KMS-11 (cell line): ENCODE data around the gene ZMYND11.

Experiments used
- H2AFZ ChIP-seq: fragments of 200-600 bp; sonication (generic); 2 replicates; pipeline ENCODE4 v1.6.1; 2016; ENCODE audit warnings: antibody characterized with exemption, mixed run types, low read depth
- H3K27ac ChIP-seq: fragments of 200-600 bp; sonication (generic); 2 replicates; pipeline ENCODE4 v1.6.1; 2016; ENCODE audit warnings: mild to moderate bottlenecking, mixed run types
- H3K27me3 ChIP-seq: fragments of 200-600 bp; sonication (generic); 2 replicates; pipeline ENCODE4 v1.6.1; 2017; ENCODE audit warnings: mild to moderate bottlenecking, low read depth, mixed run types, moderate library complexity; ENCODE audit not compliant: insufficient read depth
- H3K36me3 ChIP-seq: fragments of 200-600 bp; sonication (generic); 2 replicates; pipeline ENCODE4 v1.6.1; 2017; ENCODE audit warnings: mild to moderate bottlenecking, mixed run types; ENCODE audit not compliant: insufficient read depth
- H3K4me1 ChIP-seq: fragments of 200-600 bp; sonication (generic); 2 replicates; pipeline ENCODE4 v1.6.1; 2016; ENCODE audit warnings: mild to moderate bottlenecking, low read depth, mixed run types; ENCODE audit not compliant: poor library complexity, severe bottlenecking
- H3K4me2 ChIP-seq: fragments of 200-600 bp; sonication (generic); 2 replicates; pipeline ENCODE4 v1.7.0; 2016; ENCODE audit warnings: mild to moderate bottlenecking, mixed run types
- H3K4me3 ChIP-seq: fragments of 200-600 bp; sonication (generic); IDR thresholded peaks from 2 replicates; pipeline ENCODE4 v1.6.1; 2017; ENCODE audit warnings: low read depth, low read length, mixed read lengths; ENCODE audit not compliant: insufficient read depth
- H3K79me2 ChIP-seq: fragments of 200-600 bp; sonication (generic); 2 replicates; pipeline ENCODE4 v1.6.1; 2016; ENCODE audit warnings: low read depth, mixed run types; ENCODE audit not compliant: insufficient read depth
- H3K9ac ChIP-seq: fragments of 200-600 bp; sonication (generic); 2 replicates; pipeline ENCODE4 v1.6.1; 2016; ENCODE audit warnings: mild to moderate bottlenecking, mixed run types
- H4K20me1 ChIP-seq: fragments of 200-600 bp; sonication (generic); 2 replicates; pipeline ENCODE4 v1.6.1; 2016; ENCODE audit warnings: mild to moderate bottlenecking, mixed run types; ENCODE audit not compliant: insufficient read depth
- TF ChIP-seq, protein P1 (sequence below): fragments of 200-600 bp; sonication (generic); conservative IDR thresholded peaks from 2 replicates; pipeline ENCODE4 v1.6.1; 2017; ENCODE audit warnings: low read depth, mild to moderate bottlenecking, antibody characterized with exemption, low read length, moderate library complexity, mixed read lengths

The ZMYND11 gene

DNA sequence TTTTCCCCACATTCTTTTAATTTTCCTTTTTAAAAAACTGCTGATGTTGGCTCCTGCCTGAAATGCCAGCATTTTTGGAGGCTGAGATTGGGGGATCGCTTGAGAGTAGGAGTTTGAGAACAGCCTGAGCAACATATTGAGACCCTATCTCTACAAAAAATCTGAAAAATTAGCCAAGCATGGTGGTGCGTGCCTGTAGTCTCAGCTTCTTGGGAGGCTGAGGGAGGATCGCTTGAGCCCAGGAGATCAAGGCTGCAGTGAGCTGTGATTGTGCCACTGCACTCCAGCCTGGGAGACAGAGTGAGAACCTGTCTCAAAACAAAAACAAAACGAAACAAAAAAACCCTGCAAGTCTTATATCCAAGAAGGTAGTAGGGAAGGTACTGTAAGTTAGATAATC, 51.7 kb downstream of the ZMYND11 start:
- Histone ChIP-seq H3K4me1 (no peaks in the 10 kb centered on the region), H3K9ac (no peak overlapping the region), H3K27ac (no peak overlapping the region), H3K79me2 (no peaks in the 10 kb centered on the region), H3K36me3 (no peaks in the 10 kb centered on the region), H3K27me3 (no peaks in the 10 kb centered on the region), H3K4me2 (no peak overlapping the region), H2AFZ (no peak overlapping the region), H4K20me1 (no peaks in the 10 kb centered on the region), H3K4me3 (no peak overlapping the region)
- TF ChIP-seq, protein P1, sequence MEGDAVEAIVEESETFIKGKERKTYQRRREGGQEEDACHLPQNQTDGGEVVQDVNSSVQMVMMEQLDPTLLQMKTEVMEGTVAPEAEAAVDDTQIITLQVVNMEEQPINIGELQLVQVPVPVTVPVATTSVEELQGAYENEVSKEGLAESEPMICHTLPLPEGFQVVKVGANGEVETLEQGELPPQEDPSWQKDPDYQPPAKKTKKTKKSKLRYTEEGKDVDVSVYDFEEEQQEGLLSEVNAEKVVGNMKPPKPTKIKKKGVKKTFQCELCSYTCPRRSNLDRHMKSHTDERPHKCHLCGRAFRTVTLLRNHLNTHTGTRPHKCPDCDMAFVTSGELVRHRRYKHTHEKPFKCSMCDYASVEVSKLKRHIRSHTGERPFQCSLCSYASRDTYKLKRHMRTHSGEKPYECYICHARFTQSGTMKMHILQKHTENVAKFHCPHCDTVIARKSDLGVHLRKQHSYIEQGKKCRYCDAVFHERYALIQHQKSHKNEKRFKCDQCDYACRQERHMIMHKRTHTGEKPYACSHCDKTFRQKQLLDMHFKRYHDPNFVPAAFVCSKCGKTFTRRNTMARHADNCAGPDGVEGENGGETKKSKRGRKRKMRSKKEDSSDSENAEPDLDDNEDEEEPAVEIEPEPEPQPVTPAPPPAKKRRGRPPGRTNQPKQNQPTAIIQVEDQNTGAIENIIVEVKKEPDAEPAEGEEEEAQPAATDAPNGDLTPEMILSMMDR = no peak

DNA sequence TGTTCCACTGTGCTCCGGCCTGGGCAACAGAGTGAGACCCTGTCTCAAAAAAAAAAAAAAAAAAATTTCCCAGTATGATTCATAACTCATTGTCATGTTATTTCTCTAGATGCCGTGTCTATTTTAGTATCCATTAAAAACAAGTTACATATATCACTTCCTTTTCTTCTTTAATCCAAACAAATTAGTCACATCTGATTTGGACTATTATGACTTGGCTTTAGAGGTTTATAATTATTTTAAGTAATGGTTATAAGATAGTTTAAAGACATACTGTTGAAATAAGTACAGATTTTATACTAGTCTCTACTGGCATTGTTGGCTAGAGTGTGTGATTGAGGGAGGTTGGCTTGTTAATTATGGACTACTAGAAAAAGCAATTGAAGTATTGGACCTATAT, 53.3 kb downstream of the ZMYND11 start:
- TF ChIP-seq, protein P1 = no peak
- Histone ChIP-seq H3K4me2 (no peak overlapping the region), H3K4me1 (no peaks in the 10 kb centered on the region), H3K36me3 (no peaks in the 10 kb centered on the region), H3K27ac (no peak overlapping the region), H2AFZ (no peak overlapping the region), H3K9ac (no peak overlapping the region), H3K27me3 (no peaks in the 10 kb centered on the region), H3K4me3 (no peak overlapping the region), H4K20me1 (no peaks in the 10 kb centered on the region), H3K79me2 (no peaks in the 10 kb centered on the region)

DNA sequence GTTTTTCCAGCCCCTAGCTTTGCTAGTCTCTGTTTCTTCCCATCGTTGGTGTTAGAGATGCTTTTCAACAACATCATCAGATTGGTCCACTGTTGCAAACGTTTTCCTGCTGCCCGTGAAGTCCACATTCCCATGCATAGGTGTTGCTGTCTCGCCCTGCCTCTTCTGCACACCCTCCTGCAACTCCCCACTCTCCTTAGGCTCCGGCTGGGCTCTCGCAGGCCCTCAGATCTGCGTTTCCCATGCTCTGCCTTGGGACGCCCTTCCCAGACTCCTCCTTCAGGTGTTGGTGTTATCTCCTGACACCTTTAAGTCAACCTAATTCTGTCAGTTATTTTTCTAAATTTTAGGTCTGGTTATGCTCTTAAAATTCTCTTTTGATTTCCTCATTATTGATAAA, 55.0 kb downstream of the ZMYND11 start:
- Histone ChIP-seq H3K27ac (no peak overlapping the region), H3K27me3 (no peaks in the 10 kb centered on the region), H3K79me2 (no peaks in the 10 kb centered on the region), H2AFZ (no peak overlapping the region), H3K4me2 (no peak overlapping the region), H3K4me3 (no peak overlapping the region), H3K4me1 (no peaks in the 10 kb centered on the region), H4K20me1 (no peaks in the 10 kb centered on the region), H3K9ac (no peak overlapping the region), H3K36me3 (no peaks in the 10 kb centered on the region)
- TF ChIP-seq, protein P1 = no peak

DNA sequence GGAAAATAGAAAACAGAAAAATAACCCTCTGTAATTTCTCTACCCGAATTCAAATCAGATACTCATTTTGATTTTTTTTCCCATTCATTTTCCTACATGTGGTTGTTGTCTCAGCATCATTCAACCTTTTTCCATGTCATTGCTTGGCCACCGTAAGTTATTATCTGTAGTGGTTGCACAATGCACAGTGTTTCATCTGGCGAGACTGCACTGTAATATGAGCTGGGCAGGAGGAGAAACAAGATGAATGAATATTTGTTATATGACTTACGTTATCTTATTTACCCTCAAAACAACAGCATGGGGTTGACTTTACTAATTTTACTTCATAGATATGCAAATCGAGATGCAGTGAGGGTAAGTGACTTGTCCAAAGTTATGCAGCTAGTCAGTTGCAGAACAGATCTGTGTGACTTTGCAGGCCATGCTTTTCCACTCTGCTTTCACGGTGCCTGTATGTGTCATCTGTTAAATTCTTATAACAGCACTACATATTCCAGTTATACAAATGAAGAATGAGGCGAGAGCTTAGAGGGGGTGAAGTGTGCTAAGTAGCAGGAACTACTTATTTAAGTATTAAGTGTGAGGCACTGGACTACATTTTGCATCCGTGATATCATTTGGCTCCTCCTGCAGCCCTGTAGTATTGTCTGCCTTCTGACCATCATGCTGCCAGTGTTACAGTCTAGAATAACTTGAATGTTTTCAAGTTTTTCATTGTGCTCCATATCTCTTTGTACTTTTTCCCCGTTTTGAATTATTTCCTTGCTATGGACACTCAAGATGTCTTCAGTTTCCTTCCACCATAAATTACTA, 56.7 kb downstream of the ZMYND11 start:
- H3K27ac ChIP-seq = no peak overlapping the region
- H3K36me3 ChIP-seq = no peaks in the 10 kb centered on the region
- H3K4me2 ChIP-seq = no peak overlapping the region
- TF ChIP-seq, protein P1 = no peak
- H3K79me2 ChIP-seq = no peaks in the 10 kb centered on the region
- H3K9ac ChIP-seq = no peak overlapping the region
- H2AFZ ChIP-seq = no peak overlapping the region
- no peaks in the 10 kb centered on the region for H4K20me1 ChIP-seq
- H3K27me3 ChIP-seq = no peaks in the 10 kb centered on the region
- no peak overlapping the region for H3K4me3 ChIP-seq
- peaks cover 5% of the 10 kb centered on the region for H3K4me1 ChIP-seq
